Stimulated activated CD4-positive, alpha-beta T cell treated with anti-CD3 and anti-CD28 coated beads, Interleukin-4, amount 100 ng/mL, for 24 hours (primary cell): ENCODE data around the gene VAMP5.
"Not testable (repeated sequence)": the region's sequence is repeated elsewhere in the genome, so short reads cannot be mapped to it uniquely, and the experiment has no call there.

Experiments
- DNase-seq: peaks from one replicate; pipeline ENCODE4 v3.0.0-alpha.2; 2020

Gene VAMP5

GRCh38 chr2:85584857-85585780, 888 bp downstream of the VAMP5 start:
- DNase-seq, result peak; percentile 42

GRCh38 chr2:85585781-85586105, 1.5 kb downstream of the VAMP5 start:
- no peak for DNase-seq

GRCh38 chr2:85588236-85588635, 4.0 kb downstream of the VAMP5 start:
- no peak for DNase-seq

GRCh38 chr2:85588645-85589044, 4.4 kb downstream of the VAMP5 start:
- DNase-seq, result no peak

- no peak for DNase-seq
These were observed 5.0 kb downstream of the VAMP5 start for GRCh38 chr2:85589181-85589580.

- DNase-seq, result no peak
These were observed 6.0 kb downstream of the VAMP5 start for GRCh38 chr2:85589982-85590791.

- DNase-seq, result no peak
These were observed 6.7 kb downstream of the VAMP5 start for GRCh38 chr2:85590950-85591349.

- DNase-seq, result no peak
These were observed 7.3 kb downstream of the VAMP5 start for GRCh38 chr2:85591563-85591962.

- not testable (repeated sequence) for DNase-seq
These were observed 8.1 kb downstream of the VAMP5 start for GRCh38 chr2:85592299-85592698.

GRCh38 chr2:85593023-85593422, 8.8 kb downstream of the VAMP5 start:
- DNase-seq, result no peak

GRCh38 chr2:85594715-85595300, 10.6 kb downstream of the VAMP5 start:
- no peak for DNase-seq

- peak; percentile 94 for DNase-seq
These were observed 11.2 kb downstream of the VAMP5 start, which contains the start of gene RNF181 for GRCh38 chr2:85595301-85596025. Gene RNF181 (plus strand): TSS chr2:85595745. CDS start chr2:85595764, 19 bp downstream.

GRCh38 chr2:85596026-85596333, 11.7 kb downstream of the VAMP5 start:
- peak; percentile 44 for DNase-seq

GRCh38 chr2:85596486-85597143, 12.4 kb downstream of the VAMP5 start:
- DNase-seq, result no peak

- DNase-seq, result no peak
These were observed 13.0 kb downstream of the VAMP5 start for GRCh38 chr2:85597241-85597640.

GRCh38 chr2:85598594-85599340, 14.5 kb downstream of the VAMP5 start:
- no peak for DNase-seq

GRCh38 chr2:85599468-85600234, 15.4 kb downstream of the VAMP5 start:
- no peak for DNase-seq

GRCh38 chr2:85600235-85600575, 16.0 kb downstream of the VAMP5 start:
- DNase-seq, result no peak

GRCh38 chr2:85600951-85601770, 16.9 kb downstream of the VAMP5 start:
- DNase-seq, result no peak
